Esophagus muscularis mucosa (tissue), 4 donors: ENCODE measurements around the gene HOXA11. TPM values are rescaled to one million over a fixed set of nuclear protein-coding genes. Genes with fewer than 3 reads are reported as not detected.

ENCODE experiments used
- DNase-seq: peaks from one replicate; pipeline ENCODE4 v3.0.0-alpha.2; 2017; ENCODE audit errors: extremely low spot score
- H3K27ac ChIP-seq, 4 donors: fragments of 200-600 bp; sonication (generic); replicated peaks in 1 of 4; 1 replicate in 3 of 4; 2 replicates in 1 of 4; pipeline ENCODE4 v1.5.1; 2016 to 2019; ENCODE audit warnings: mild to moderate bottlenecking in 1 of 4
- H3K27me3 ChIP-seq, 4 donors: fragments of 200-600 bp; sonication (generic); one replicate each; pipeline versions ENCODE4 v1.5.1 to v1.6.0; 2016 to 2019
- H3K36me3 ChIP-seq, 4 donors: fragments of 200-600 bp; sonication (generic); one replicate each; pipeline ENCODE4 v1.5.1; 2016 to 2019
- H3K4me1 ChIP-seq, 4 donors: fragments of 200-600 bp; sonication (generic); one replicate each; pipeline ENCODE4 v1.5.1; 2016 to 2019
- H3K4me3 ChIP-seq, 4 donors: fragments of 200-600 bp; sonication (generic); 1 replicate in 2 of 4; 2 replicates in 2 of 4; pipeline ENCODE4 v1.5.1; 2016 to 2019; ENCODE audit warnings: mild to moderate bottlenecking in 4 of 4, moderate library complexity in 1 of 4
- H3K9me3 ChIP-seq, 4 donors: fragments of 200-600 bp; sonication (generic); 1 replicate in 3 of 4; 2 replicates in 1 of 4; pipeline ENCODE4 v1.5.1; 2016 to 2019
- EP300 ChIP-seq: sonication (generic); formaldehyde crosslinking; IDR thresholded peaks from one replicate; pipeline ENCODE4 v1.6.1; 2017; ENCODE audit warnings: antibody characterized with exemption
- POLR2A ChIP-seq: fragments of 450-650 bp; IDR thresholded peaks from one replicate; pipeline ENCODE4 v1.6.1; 2017; ENCODE audit warnings: antibody characterized with exemption, moderate library complexity, mild to moderate bottlenecking, low read depth
- POLR2AphosphoS5 ChIP-seq, 2 donors: sonication (generic); formaldehyde crosslinking; IDR thresholded peaks; one replicate each; pipeline ENCODE4 v1.6.1; 2017; ENCODE audit warnings: antibody characterized with exemption in 2 of 2
- WGBS: methylation state at CpG from one replicate; pipeline ENCODE4 v1.1.5; 2018; 5-methylcytosine and 5-hydroxymethylcytosine counted together
- intact Hi-C: fragments of 100-400 bp; cut with DNase I; formaldehyde crosslinking; loops from one replicate; pipeline ENCODE4 v1.15.1; 2023
- total RNA-seq, 4 donors: library from RNA; depleted of rRNA; stranded (reverse); fragments of >200 nt; gene quantifications; one replicate each; pipeline versions ENCODE4 v1.1.0 to v1.2.1, GENCODE V29; 2016
- TF ChIP-seq, protein P1 (sequence below), 3 experiments: fragments of 200-600 bp in 2 of 3; fragments of 450-650 bp in 1 of 3; sonication (generic) in 2 of 3; IDR thresholded peaks; one replicate each; pipeline ENCODE4 v1.5.1; 2017 to 2019; ENCODE audit warnings: antibody characterized with exemption in 3 of 3, mild to moderate bottlenecking in 2 of 3, moderate library complexity in 1 of 3

The HOXA11 gene
- total RNA-seq, 4 donors from 2014 or later: not detected

DNA sequence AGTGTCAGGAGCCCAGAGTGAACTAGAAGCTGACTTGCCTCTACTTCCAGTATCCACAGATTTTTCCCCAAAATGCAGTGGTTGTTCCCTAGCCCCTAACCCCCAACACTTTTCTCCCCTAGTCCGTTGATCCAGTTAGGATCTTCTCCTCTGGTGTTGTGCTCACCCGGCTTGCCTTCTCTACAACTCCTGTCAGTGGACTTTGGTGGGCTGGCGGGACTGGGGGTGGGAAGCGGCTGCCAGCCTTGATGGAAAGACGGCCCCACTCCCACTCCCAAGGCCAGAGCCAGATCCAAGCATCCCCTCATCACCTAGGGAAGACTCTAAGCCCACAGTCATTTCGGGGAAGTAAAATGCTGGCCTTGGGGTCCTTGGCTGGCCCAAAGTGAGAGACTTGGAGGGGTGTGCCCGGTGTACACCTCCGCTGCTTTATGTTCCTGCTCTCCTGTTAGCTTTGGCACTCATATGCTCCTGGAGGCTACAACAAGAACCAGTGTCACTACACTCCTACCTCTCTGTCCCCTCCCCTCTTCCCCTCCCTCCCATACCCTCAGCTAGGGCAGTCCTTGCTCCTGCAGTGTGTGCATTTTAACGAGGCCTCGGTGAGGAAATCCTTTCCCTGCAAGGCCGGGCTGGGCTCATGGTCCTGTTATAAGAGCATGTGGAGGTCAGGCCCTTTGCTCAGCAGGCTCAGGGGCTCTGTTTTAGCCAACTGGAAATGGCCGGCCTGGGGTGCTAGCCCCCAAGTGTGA is 10.0 kb downstream of the HOXA11 start:
- Histone ChIP-seq H3K4me1 (peaks cover 26 to 52% (median 42%) of the 10 kb centered on the region in 4 donors), H3K4me3 (no peak overlapping the region), H3K36me3 (no peaks in the 10 kb centered on the region), H3K9me3 (no peaks in the 10 kb centered on the region), H3K27ac (no peak overlapping the region), H3K27me3 (peaks cover 34 to 100% (median 97%) of the 10 kb centered on the region in 4 donors)
- no peak for DNase-seq
- no peak for TF ChIP-seq EP300
- TF ChIP-seq POLR2A: no peak
- no peak for TF ChIP-seq POLR2AphosphoS5 (IDR thresholded peaks at IDR 0.05)
- TF ChIP-seq, protein P1, sequence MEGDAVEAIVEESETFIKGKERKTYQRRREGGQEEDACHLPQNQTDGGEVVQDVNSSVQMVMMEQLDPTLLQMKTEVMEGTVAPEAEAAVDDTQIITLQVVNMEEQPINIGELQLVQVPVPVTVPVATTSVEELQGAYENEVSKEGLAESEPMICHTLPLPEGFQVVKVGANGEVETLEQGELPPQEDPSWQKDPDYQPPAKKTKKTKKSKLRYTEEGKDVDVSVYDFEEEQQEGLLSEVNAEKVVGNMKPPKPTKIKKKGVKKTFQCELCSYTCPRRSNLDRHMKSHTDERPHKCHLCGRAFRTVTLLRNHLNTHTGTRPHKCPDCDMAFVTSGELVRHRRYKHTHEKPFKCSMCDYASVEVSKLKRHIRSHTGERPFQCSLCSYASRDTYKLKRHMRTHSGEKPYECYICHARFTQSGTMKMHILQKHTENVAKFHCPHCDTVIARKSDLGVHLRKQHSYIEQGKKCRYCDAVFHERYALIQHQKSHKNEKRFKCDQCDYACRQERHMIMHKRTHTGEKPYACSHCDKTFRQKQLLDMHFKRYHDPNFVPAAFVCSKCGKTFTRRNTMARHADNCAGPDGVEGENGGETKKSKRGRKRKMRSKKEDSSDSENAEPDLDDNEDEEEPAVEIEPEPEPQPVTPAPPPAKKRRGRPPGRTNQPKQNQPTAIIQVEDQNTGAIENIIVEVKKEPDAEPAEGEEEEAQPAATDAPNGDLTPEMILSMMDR (IDR thresholded peaks at IDR 0.05): no peak
- WGBS: 74% methylated on average over 10 of the region's 12 CpGs
- intact Hi-C loops: no loop called here

GRCh38 chr7:27173956-27174873 is 10.8 kb downstream of the HOXA11 start, which contains the start of gene HOXA10:
Gene HOXA10 (minus strand): TSS chr7:27174320. CDS start chr7:27174306, 14 bp downstream.
- 6% methylated on average over 23 of the region's 82 CpGs for WGBS
- no peak for DNase-seq
- H3K36me3 ChIP-seq: no peaks in the 10 kb centered on the region
- peaks cover 40 to 100% (median 97%) of the 10 kb centered on the region in 4 donors for H3K27me3 ChIP-seq
- H3K4me1 ChIP-seq: peaks cover 26 to 52% (median 42%) of the 10 kb centered on the region in 4 donors
- H3K27ac ChIP-seq: no peak within 1 kb of the TSS
- H3K4me3 ChIP-seq: peak within 1 kb of the TSS; percentile 45 to 59 (median 49)
- intact Hi-C loops: no loop called here
- TF ChIP-seq POLR2AphosphoS5 (IDR thresholded peaks at IDR 0.05) (no peak), POLR2A (no peak), EP300 (no peak)
- TF ChIP-seq, protein P1 (IDR thresholded peaks at IDR 0.05): no peak
- H3K9me3 ChIP-seq: no peaks in the 10 kb centered on the region

GRCh38 chr7:27173511-27173955 is 11.5 kb downstream of the HOXA11 start:
- intact Hi-C loops: no loop called here
- Histone ChIP-seq H3K27me3 (peaks cover 40 to 100% (median 97%) of the 10 kb centered on the region in 4 donors), H3K27ac (no peak overlapping the region), H3K36me3 (no peaks in the 10 kb centered on the region), H3K4me3 (peak overlapping the region; percentile 45 to 59 (median 49)), H3K4me1 (peaks cover 26 to 50% (median 41%) of the 10 kb centered on the region in 4 donors), H3K9me3 (no peaks in the 10 kb centered on the region)
- TF ChIP-seq, protein P1 (IDR thresholded peaks at IDR 0.05): no peak
- TF ChIP-seq POLR2AphosphoS5 (IDR thresholded peaks at IDR 0.05): no peak
- TF ChIP-seq EP300: no peak
- TF ChIP-seq POLR2A: no peak
- no peak for DNase-seq
- 0% methylated on average over 4 of the region's 59 CpGs for WGBS

DNA sequence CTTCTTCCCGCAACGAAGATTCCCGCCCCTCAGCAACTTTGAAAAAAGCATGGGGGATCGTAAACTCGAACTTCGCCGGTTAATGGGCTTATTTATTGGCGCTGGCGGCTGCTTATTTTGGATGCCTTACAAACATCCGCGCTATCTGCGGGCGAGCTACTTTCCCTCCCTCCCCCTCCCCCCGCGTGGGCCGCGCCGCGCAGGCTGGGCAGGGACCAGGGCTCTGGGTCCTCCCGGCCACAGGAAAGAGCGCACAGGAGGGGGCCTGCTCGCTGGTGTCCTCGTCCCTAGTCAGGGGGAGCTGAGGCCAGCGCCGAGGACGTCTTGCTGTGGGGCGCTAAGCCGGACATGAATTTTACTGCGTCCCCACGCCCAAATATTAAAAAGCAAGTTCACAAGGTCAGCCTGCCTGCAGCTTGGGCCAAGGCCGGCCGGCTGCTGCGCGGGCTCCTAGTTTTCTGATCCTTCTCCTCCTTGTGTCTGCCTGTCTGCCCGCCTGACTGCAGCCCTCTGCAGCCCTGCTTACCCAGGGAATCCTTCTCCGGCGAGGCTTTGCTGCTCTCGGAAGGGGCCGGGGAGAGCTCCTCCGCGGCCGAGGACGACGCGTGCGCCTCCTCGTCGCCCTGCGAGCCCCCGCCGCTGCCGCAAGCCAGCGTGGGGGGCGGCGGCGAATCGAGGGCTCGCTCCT is 12.1 kb downstream of the HOXA11 start:
- DNase-seq: no peak
- intact Hi-C loops: no loop called here
- peaks cover 26 to 50% (median 41%) of the 10 kb centered on the region in 4 donors for H3K4me1 ChIP-seq
- no peak for TF ChIP-seq POLR2AphosphoS5 (IDR thresholded peaks at IDR 0.05)
- TF ChIP-seq, protein P1 (IDR thresholded peaks at IDR 0.05): no peak
- TF ChIP-seq POLR2A: no peak
- no peak for TF ChIP-seq EP300
- H3K4me3 ChIP-seq: peak overlapping the region; percentile 45 to 59 (median 49)
- no peaks in the 10 kb centered on the region for H3K9me3 ChIP-seq
- no peak overlapping the region for H3K27ac ChIP-seq
- H3K27me3 ChIP-seq: peaks cover 40 to 100% (median 97%) of the 10 kb centered on the region in 4 donors
- 6% methylated on average over 33 of the region's 58 CpGs for WGBS
- no peaks in the 10 kb centered on the region for H3K36me3 ChIP-seq
